CD4-positive, alpha-beta T cell (primary cell): ENCODE data around the gene R3HDM2. TPM values are rescaled to one million over a fixed set of nuclear protein-coding genes. Genes with fewer than 3 reads are reported as not detected.

Experiments
- ATAC-seq: fragments of 200-7000 bp; cut with Tn5 transposase; one replicate; pipeline ENCODE4 v1.10.0; 2022; ENCODE audit warnings: mild to moderate bottlenecking; ENCODE audit not compliant: poor library complexity
- CTCF ChIA-PET: fragments of 350-600 bp; sonication (Branson Sonifier 250); formaldehyde crosslinking; loops from one replicate; lab custom pipeline; 2021; ENCODE audit warnings: antibody characterized with exemption, inconsistent platforms; lab: Charles Lee
- POLR2A ChIA-PET: fragments of 350-600 bp; sonication (Branson Sonifier 250); formaldehyde crosslinking; loops from one replicate; lab custom pipeline; 2021; ENCODE audit warnings: antibody characterized with exemption, inconsistent platforms; lab: Charles Lee
- DNase-seq, 14 experiments: peaks; one replicate each; pipeline ENCODE4 v3.0.0-alpha.2; 2013 to 2020; ENCODE audit warnings: mixed read lengths in 2 of 14
- H3K27ac ChIP-seq, 2 donors: one replicate each; pipeline versions ENCODE4 v1.5.1 to v1.7.0; 2013; ENCODE audit warnings: low read length in 2 of 2, low read depth in 1 of 2, mild to moderate bottlenecking in 1 of 2
- H3K27me3 ChIP-seq, 2 experiments: 1 replicate in 1 of 2; 2 replicates in 1 of 2; pipeline versions ENCODE4 v1.6.1 to v1.7.0; 2013; ENCODE audit warnings: low read length in 2 of 2, control low read depth in 1 of 2, mild to moderate bottlenecking in 1 of 2, moderate library complexity in 1 of 2; ENCODE audit not compliant: insufficient read depth in 2 of 2, control insufficient read depth in 1 of 2
- H3K36me3 ChIP-seq: one replicate; pipeline ENCODE4 v1.6.1; 2013; ENCODE audit warnings: low read length, control low read depth; ENCODE audit not compliant: insufficient read depth
- H3K4me1 ChIP-seq: one replicate; pipeline ENCODE4 v1.6.1; 2013; ENCODE audit warnings: low read length, control low read depth; ENCODE audit not compliant: insufficient read depth
- H3K4me3 ChIP-seq: one replicate; pipeline ENCODE4 v1.5.1; 2013; ENCODE audit warnings: mild to moderate bottlenecking, low read length, moderate library complexity
- H3K9me3 ChIP-seq, 2 experiments: 1 replicate in 1 of 2; 2 replicates in 1 of 2; pipeline versions ENCODE4 v1.6.1 to v1.7.0; 2013; ENCODE audit warnings: low read length in 2 of 2, mild to moderate bottlenecking in 2 of 2, control low read depth in 1 of 2, moderate library complexity in 1 of 2; ENCODE audit not compliant: control insufficient read depth in 1 of 2, insufficient read depth in 1 of 2
- H3K27ac Mint-ChIP-seq: one replicate; pipeline ENCODE4 v1.8.0; 2020; ENCODE audit warnings: mixed read lengths
- H3K27me3 Mint-ChIP-seq: one replicate; pipeline ENCODE4 v1.8.0; 2021; ENCODE audit warnings: mixed read lengths
- H3K36me3 Mint-ChIP-seq: one replicate; pipeline ENCODE4 v1.8.0; 2021; ENCODE audit warnings: low read depth, mixed read lengths
- H3K4me1 Mint-ChIP-seq: one replicate; pipeline ENCODE4 v1.8.0; 2021; ENCODE audit warnings: low read depth, mixed read lengths
- H3K4me3 Mint-ChIP-seq: one replicate; pipeline ENCODE4 v1.8.0; 2020; ENCODE audit warnings: mild to moderate bottlenecking, mixed read lengths
- H3K9me3 Mint-ChIP-seq: one replicate; pipeline ENCODE4 v1.8.0; 2020; ENCODE audit warnings: mixed read lengths
- intact Hi-C, 2 experiments: fragments of 100-400 bp; cut with DNase I in 1 of 2; cut with micrococcal nuclease in 1 of 2; formaldehyde crosslinking; loops; one replicate each; pipeline versions ENCODE4 v1.15.1 to v1.9.0; 2023 to 2025; cut with DNase I, micrococcal nuclease
- total RNA-seq, 174 experiments: library from RNA in 2 of 174; stranded (reverse) in 2 of 174; gene quantifications; one replicate each; pipeline ENCODE4 v1.2.3 and lab custom pipeline; 2021 to 2026
- TF ChIP-seq, protein P1 (sequence below): fragments of 200-600 bp; IDR thresholded peaks from one replicate; pipeline ENCODE4 v1.8.0; 2022; ENCODE audit warnings: antibody characterized with exemption, mild to moderate bottlenecking

Gene R3HDM2
- total RNA-seq, 2 experiments from 2014 or later, result 106 to 115 TPM

DNA sequence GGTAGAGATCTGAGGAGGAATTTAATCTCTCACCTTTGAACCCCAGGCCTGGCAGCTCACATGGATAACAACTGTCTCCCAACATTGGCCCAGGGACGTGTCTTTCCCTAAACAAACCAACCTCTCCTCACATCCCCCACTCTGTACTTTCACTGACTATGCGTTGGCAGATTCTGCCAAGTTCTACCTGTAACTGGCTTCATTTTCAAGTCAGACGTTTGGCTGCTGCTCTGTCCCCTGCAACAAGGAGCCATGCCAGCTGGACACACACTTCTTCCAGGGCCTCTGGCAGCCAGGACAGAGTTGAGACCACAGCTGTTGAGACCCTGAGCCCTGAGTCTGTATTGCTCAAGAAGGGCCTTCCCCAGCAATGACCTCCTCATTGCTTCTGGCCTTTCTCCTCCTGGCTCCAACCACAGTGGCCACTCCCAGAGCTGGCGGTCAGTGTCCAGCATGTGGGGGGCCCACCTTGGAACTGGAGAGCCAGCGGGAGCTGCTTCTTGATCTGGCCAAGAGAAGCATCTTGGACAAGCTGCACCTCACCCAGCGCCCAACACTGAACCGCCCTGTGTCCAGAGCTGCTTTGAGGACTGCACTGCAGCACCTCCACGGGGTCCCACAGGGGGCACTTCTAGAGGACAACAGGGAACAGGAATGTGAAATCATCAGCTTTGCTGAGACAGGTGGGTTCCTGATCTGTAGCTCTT lies 3.8 kb upstream of the R3HDM2 start, which contains the start of gene INHBC:
TSS of gene INHBC (plus strand) at position 268 of the 707 bp plus-strand sequence. CDS start at position 371, 103 bp downstream.
- no peaks in the 10 kb centered on the region for H3K9me3 Mint-ChIP-seq
- H3K4me1 ChIP-seq, result peaks cover 15% of the 10 kb centered on the region
- no peak within 1 kb of the TSS for H3K4me3 ChIP-seq
- ChIA-PET POLR2A (interaction anchor here (2.0 kb wide), 1 partner anchor 24 kb away, joined by 8 read pairs; the partner anchor contains the start of gene GLI1), CTCF (no interaction called here)
- intact Hi-C loops, result loop anchor here in 1 of 2 experiments (2.0 kb wide), 1 partner anchor 20 kb away; the partner anchor contains the start of gene INHBE
- H3K36me3 Mint-ChIP-seq, result peaks cover 11% of the 10 kb centered on the region
- no peaks in the 10 kb centered on the region for H3K36me3 ChIP-seq
- no peaks in the 10 kb centered on the region for H3K27me3 Mint-ChIP-seq
- TF ChIP-seq, protein P1, sequence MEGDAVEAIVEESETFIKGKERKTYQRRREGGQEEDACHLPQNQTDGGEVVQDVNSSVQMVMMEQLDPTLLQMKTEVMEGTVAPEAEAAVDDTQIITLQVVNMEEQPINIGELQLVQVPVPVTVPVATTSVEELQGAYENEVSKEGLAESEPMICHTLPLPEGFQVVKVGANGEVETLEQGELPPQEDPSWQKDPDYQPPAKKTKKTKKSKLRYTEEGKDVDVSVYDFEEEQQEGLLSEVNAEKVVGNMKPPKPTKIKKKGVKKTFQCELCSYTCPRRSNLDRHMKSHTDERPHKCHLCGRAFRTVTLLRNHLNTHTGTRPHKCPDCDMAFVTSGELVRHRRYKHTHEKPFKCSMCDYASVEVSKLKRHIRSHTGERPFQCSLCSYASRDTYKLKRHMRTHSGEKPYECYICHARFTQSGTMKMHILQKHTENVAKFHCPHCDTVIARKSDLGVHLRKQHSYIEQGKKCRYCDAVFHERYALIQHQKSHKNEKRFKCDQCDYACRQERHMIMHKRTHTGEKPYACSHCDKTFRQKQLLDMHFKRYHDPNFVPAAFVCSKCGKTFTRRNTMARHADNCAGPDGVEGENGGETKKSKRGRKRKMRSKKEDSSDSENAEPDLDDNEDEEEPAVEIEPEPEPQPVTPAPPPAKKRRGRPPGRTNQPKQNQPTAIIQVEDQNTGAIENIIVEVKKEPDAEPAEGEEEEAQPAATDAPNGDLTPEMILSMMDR, result no peak
- H3K27me3 ChIP-seq, result no peaks in the 10 kb centered on the region
- peak within 1 kb of the TSS; percentile 62 for H3K4me3 Mint-ChIP-seq
- peak within 1 kb of the TSS; percentile 12 for H3K27ac Mint-ChIP-seq
- peaks cover 18% of the 10 kb centered on the region for H3K4me1 Mint-ChIP-seq
- H3K9me3 ChIP-seq, result no peaks in the 10 kb centered on the region
- DNase-seq (no peak), ATAC-seq (no peak)
- H3K27ac ChIP-seq, result no peak within 1 kb of the TSS

DNA sequence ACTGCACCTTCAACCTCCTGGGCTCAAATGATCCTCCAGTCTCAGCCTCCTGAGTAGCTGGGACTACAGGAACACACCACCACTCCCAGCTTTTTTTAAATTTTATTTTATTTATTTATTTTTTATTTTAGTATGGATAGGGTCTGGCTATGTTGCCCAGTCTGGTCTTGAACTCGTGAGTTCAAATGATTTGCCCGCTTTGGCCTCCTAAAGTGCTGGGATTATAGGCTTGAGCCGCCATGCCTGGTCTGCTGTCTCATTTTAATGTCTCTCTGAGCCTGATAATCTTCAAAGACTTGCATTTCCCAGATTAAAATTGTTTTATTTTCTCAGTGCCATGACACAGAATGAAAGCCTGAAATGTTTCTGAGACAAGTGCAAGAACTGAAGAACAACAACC lies 2.5 kb upstream of the R3HDM2 start:
- Mint-ChIP-seq H3K9me3 (no peaks in the 10 kb centered on the region), H3K27me3 (no peaks in the 10 kb centered on the region), H3K4me3 (no peak overlapping the region), H3K36me3 (peaks cover 15% of the 10 kb centered on the region), H3K4me1 (peaks cover 25% of the 10 kb centered on the region), H3K27ac (no peak overlapping the region)
- Histone ChIP-seq H3K9me3 (no peaks in the 10 kb centered on the region), H3K27ac (no peak overlapping the region), H3K27me3 (no peaks in the 10 kb centered on the region), H3K4me3 (no peak overlapping the region), H3K36me3 (no peaks in the 10 kb centered on the region), H3K4me1 (peaks cover 25% of the 10 kb centered on the region)
- POLR2A ChIA-PET, result interaction anchor here (0.9 to 2.0 kb wide), 2 partner anchors 25 to 44 kb away, joined by 3 to 8 read pairs; partner anchors contain the start of gene GLI1
- intact Hi-C loops, result no loop called here
- CTCF ChIA-PET, result interaction anchor here (0.9 to 1.1 kb wide), 2 partner anchors 26 to 194 kb away, joined by 3 to 5 read pairs; partner anchors contain the start of gene GLI1
- ATAC-seq, result no peak
- no peak for DNase-seq
- TF ChIP-seq, protein P1, result no peak

DNA sequence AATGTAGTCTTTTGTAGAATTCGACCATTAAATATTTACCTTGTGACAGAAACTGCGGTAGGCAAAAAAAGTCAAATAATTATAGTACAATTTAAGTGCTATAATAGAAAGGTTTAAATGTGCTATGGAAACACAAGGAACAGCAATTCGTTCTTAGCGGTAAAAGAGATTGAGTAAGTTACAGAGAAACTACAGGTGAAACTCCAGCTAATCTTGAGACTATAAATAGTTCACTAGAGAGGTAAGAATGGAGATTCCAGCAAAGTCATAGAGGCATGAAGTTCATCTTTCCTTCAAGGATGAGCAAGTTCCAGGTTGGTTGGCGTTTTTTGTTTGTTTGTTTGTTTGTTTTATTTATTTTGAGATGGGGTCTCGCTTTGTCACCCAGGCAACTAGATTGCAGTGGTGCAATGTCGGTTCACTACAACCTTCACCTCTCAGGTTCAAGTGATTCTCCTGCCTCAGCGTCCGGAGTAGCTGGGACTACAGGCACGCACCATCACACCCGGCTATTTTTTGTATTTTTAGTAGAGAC lies 878 bp upstream of the R3HDM2 start:
- POLR2A ChIA-PET, result interaction anchor here (1.3 kb wide), 1 partner anchor 27 kb away, joined by 7 read pairs; the partner anchor contains the start of gene GLI1
- Mint-ChIP-seq H3K27ac (peak overlapping the region; percentile 99), H3K4me3 (peak overlapping the region; percentile 97), H3K9me3 (no peaks in the 10 kb centered on the region), H3K36me3 (peaks cover 15% of the 10 kb centered on the region), H3K4me1 (peaks cover 36% of the 10 kb centered on the region), H3K27me3 (no peaks in the 10 kb centered on the region)
- peak overlapping the region; percentile 70 for H3K4me3 ChIP-seq
- TF ChIP-seq, protein P1, result no peak
- H3K9me3 ChIP-seq, result no peaks in the 10 kb centered on the region
- H3K27ac ChIP-seq, result peak overlapping the region; percentile 82 to 94
- H3K4me1 ChIP-seq, result peaks cover 29% of the 10 kb centered on the region
- no peaks in the 10 kb centered on the region for H3K36me3 ChIP-seq
- DNase-seq (no peak), ATAC-seq (no peak)
- intact Hi-C loops, result no loop called here
- CTCF ChIA-PET, result interaction anchor here (1.3 to 2.0 kb wide), 2 partner anchors 24 to 27 kb away, joined by 3 to 6 read pairs; partner anchors contain the start of gene GLI1
- H3K27me3 ChIP-seq, result no peaks in the 10 kb centered on the region
